HEK293T (cell line): ENCODE data around the gene B9D2.

Experiments used
- ARNT ChIP-seq: fragments of 450-650 bp; IDR thresholded peaks from 2 replicates; pipeline ENCODE4 v1.6.1; 2017; ENCODE audit warnings: mild to moderate bottlenecking
- BHLHE40 ChIP-seq: fragments of 450-650 bp; IDR thresholded peaks from 2 replicates; pipeline ENCODE4 v1.6.1; 2016; ENCODE audit warnings: mild to moderate bottlenecking, moderate library complexity, borderline replicate concordance
- CTBP1 ChIP-seq: fragments of 450-650 bp; IDR thresholded peaks from 2 replicates; pipeline ENCODE4 v1.6.1; 2016; ENCODE audit warnings: borderline replicate concordance
- ELF4 ChIP-seq: fragments of 450-650 bp; IDR thresholded peaks from 2 replicates; pipeline ENCODE4 v1.6.1; 2017; ENCODE audit warnings: antibody characterized with exemption
- FOXA1 ChIP-seq: fragments of 450-650 bp; IDR thresholded peaks from 2 replicates; pipeline ENCODE4 v1.6.1; 2016; ENCODE audit warnings: mild to moderate bottlenecking
- FOXK2 ChIP-seq: fragments of 450-650 bp; IDR thresholded peaks from 2 replicates; pipeline ENCODE4 v1.6.1; 2016; ENCODE audit warnings: mild to moderate bottlenecking
- LEF1 ChIP-seq: fragments of 450-650 bp; IDR thresholded peaks from 2 replicates; pipeline ENCODE4 v1.6.1; 2017; ENCODE audit warnings: mild to moderate bottlenecking, borderline replicate concordance
- NFRKB ChIP-seq: fragments of 450-650 bp; IDR thresholded peaks from 2 replicates; pipeline ENCODE4 v1.6.1; 2016; ENCODE audit warnings: mild to moderate bottlenecking, moderate library complexity
- SP1 ChIP-seq: fragments of 450-650 bp; IDR thresholded peaks from 2 replicates; pipeline ENCODE4 v1.6.1; 2017
- TARDBP ChIP-seq: fragments of 450-650 bp; IDR thresholded peaks from 2 replicates; pipeline ENCODE4 v1.6.1; 2016
- ZNF384 ChIP-seq: fragments of 450-650 bp; IDR thresholded peaks from 2 replicates; pipeline ENCODE4 v1.6.1; 2016

DNA sequence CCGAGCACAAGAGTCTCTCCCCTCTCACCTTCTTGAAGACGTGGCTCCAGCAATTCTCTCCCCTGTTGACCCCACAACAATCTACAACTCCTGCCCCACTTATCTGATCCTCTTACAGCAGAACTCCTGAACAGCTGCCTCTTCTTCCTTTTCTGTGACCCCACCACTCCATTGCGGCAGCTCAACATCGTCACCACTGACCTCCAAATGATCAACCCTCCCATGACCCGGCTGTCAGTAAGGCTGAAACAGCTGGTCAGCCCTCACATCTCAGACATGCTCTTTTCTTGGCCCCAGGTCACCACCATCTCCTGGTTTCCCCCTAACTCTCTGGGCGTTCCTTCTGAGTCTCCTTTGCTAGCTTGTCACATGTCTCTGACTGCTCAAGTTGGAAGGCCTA is 31.4 kb upstream of the B9D2 start:
- TF ChIP-seq SP1 (no peak), TARDBP (no peak), ZNF384 (no peak), ARNT (no peak), CTBP1 (no peak), LEF1 (no peak), BHLHE40 (no peak), ELF4 (no peak), NFRKB (no peak), FOXK2 (no peak), FOXA1 (no peak)
